Astrocyte (in vitro differentiated cells and primary cell): ENCODE measurements around the gene USH1C. TPM values are rescaled to one million over a fixed set of nuclear protein-coding genes. Genes with fewer than 3 reads are reported as not detected.

Experiments used
- DNase-seq: peaks from one replicate; pipeline ENCODE4 v3.0.0-alpha.2; 2010; ENCODE audit warnings: low read depth
- FAIRE-seq: peaks from 2 replicates; lab custom pipeline; 2011; peaks lifted over from hg19 to GRCh38; lab: Jason Lieb, UNC
- H2AFZ ChIP-seq: 2 replicates; pipeline ENCODE4 v1.6.0; 2012; ENCODE audit warnings: low read depth, low read length, inconsistent platforms
- H3K27ac ChIP-seq: 2 replicates; pipeline ENCODE4 v1.5.1; 2011; ENCODE audit warnings: low read depth, low read length, inconsistent platforms
- H3K27me3 ChIP-seq: 2 replicates; pipeline ENCODE4 v1.6.0; 2011; ENCODE audit warnings: low read length, inconsistent platforms; ENCODE audit not compliant: insufficient read depth
- H3K36me3 ChIP-seq: 2 replicates; pipeline ENCODE4 v1.5.1; 2011; ENCODE audit warnings: low read length, inconsistent platforms; ENCODE audit not compliant: insufficient read depth
- H3K4me1 ChIP-seq: 2 replicates; pipeline ENCODE4 v1.5.1; 2011; ENCODE audit warnings: low read length, inconsistent platforms; ENCODE audit not compliant: insufficient read depth
- H3K4me2 ChIP-seq: 2 replicates; pipeline ENCODE4 v1.6.0; 2012; ENCODE audit warnings: low read length, inconsistent platforms
- H3K4me3 ChIP-seq: 2 replicates; pipeline ENCODE4 v1.5.1; 2011; ENCODE audit warnings: low read depth, mild to moderate bottlenecking, low read length, inconsistent platforms; ENCODE audit not compliant: insufficient read depth
- H3K79me2 ChIP-seq: 2 replicates; pipeline ENCODE4 v1.6.0; 2012; ENCODE audit warnings: mild to moderate bottlenecking, low read length, inconsistent platforms; ENCODE audit not compliant: insufficient read depth
- H3K9ac ChIP-seq: 2 replicates; pipeline ENCODE4 v1.6.0; 2012; ENCODE audit warnings: mild to moderate bottlenecking, low read length, inconsistent platforms
- H3K9me3 ChIP-seq: 2 replicates; pipeline ENCODE4 v1.5.1; 2012; ENCODE audit warnings: low read depth, mild to moderate bottlenecking, low read length, inconsistent platforms; ENCODE audit not compliant: insufficient read depth
- H4K20me1 ChIP-seq: 2 replicates; pipeline ENCODE4 v1.6.0; 2012; ENCODE audit warnings: low read length, inconsistent platforms; ENCODE audit not compliant: insufficient read depth
- H3K27ac Mint-ChIP-seq: one replicate; pipeline ENCODE4 v1.8.0; 2021; ENCODE audit warnings: mild to moderate bottlenecking, mixed read lengths; ENCODE audit not compliant: unreplicated experiment
- H3K27me3 Mint-ChIP-seq: one replicate; pipeline ENCODE4 v1.8.0; 2021; ENCODE audit warnings: low read depth, mixed read lengths; ENCODE audit not compliant: unreplicated experiment
- H3K36me3 Mint-ChIP-seq: one replicate; pipeline ENCODE4 v1.8.0; 2021; ENCODE audit warnings: low read depth, mixed read lengths; ENCODE audit not compliant: unreplicated experiment
- H3K4me1 Mint-ChIP-seq: one replicate; pipeline ENCODE4 v1.8.0; 2021; ENCODE audit warnings: low read depth, mixed read lengths; ENCODE audit not compliant: unreplicated experiment
- H3K4me3 Mint-ChIP-seq: one replicate; pipeline ENCODE4 v1.8.0; 2021; ENCODE audit warnings: mild to moderate bottlenecking, moderate library complexity, mixed read lengths; ENCODE audit not compliant: unreplicated experiment
- H3K9me3 Mint-ChIP-seq: one replicate; pipeline ENCODE4 v1.8.0; 2021; ENCODE audit warnings: mild to moderate bottlenecking, mixed read lengths; ENCODE audit not compliant: unreplicated experiment
- CTCF ChIP-seq: IDR thresholded peaks from 2 replicates; pipeline ENCODE4 v1.5.1; 2011; ENCODE audit warnings: low read depth, mild to moderate bottlenecking, inconsistent platforms, low read length, moderate library complexity; ENCODE audit not compliant: insufficient read depth
- EZH2 ChIP-seq: IDR thresholded peaks from 2 replicates; pipeline ENCODE4 v1.6.1; 2012; ENCODE audit warnings: mild to moderate bottlenecking, low read length, inconsistent platforms; ENCODE audit not compliant: insufficient read depth
- total RNA-seq: library from RNA; stranded (reverse); gene quantifications from 2 replicates; pipeline ENCODE4 v1.2.1, GENCODE V29; 2021

USH1C gene
- total RNA-seq, 1 donor from 2014 or later = not detected

GRCh38 chr11:17479284-17480214, 64.7 kb downstream of the USH1C start:
- Histone ChIP-seq H4K20me1 (no peaks in the 10 kb centered on the region), H3K27ac (no peak overlapping the region), H3K9me3 (no peaks in the 10 kb centered on the region), H3K79me2 (no peaks in the 10 kb centered on the region), H3K4me3 (no peak overlapping the region), H3K9ac (no peak overlapping the region), H3K27me3 (peaks cover 40% of the 10 kb centered on the region), H2AFZ (no peak overlapping the region), H3K36me3 (no peaks in the 10 kb centered on the region), H3K4me2 (peak overlapping the region; percentile 52), H3K4me1 (no peaks in the 10 kb centered on the region)
- no peak overlapping the region for H3K4me3 Mint-ChIP-seq
- no peak overlapping the region for H3K27ac Mint-ChIP-seq
- H3K27me3 Mint-ChIP-seq = peaks cover 66% of the 10 kb centered on the region
- FAIRE-seq = no peak
- H3K4me1 Mint-ChIP-seq = no peaks in the 10 kb centered on the region
- H3K9me3 Mint-ChIP-seq = no peaks in the 10 kb centered on the region
- H3K36me3 Mint-ChIP-seq = peaks cover 5% of the 10 kb centered on the region
- peak; percentile 19 for DNase-seq
- TF ChIP-seq EZH2 = no peak
- no peak for TF ChIP-seq CTCF

DNA sequence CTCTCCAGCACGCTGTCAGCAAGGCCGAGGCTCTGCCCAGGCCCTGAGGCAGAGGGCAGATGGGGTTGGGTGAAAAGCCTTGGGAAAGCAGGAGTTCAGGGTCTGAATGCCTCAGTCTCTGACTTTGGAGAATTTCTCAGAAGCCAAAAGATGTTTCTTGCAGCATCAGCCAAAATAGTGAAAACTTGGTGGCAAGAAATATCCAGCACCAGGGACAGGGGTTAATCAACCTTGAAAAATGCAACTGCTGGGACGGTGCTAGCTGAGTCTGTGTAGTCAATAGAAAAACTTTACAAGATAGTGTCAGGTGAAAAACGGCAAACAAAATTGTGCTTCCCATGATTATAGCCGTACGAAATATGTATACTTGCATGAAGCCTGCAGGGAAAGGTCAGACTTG, 66.1 kb downstream of the USH1C start:
- Histone ChIP-seq H3K27ac (no peak overlapping the region), H3K27me3 (peaks cover 48% of the 10 kb centered on the region), H3K4me1 (no peaks in the 10 kb centered on the region), H3K9me3 (no peaks in the 10 kb centered on the region), H3K9ac (no peak overlapping the region), H3K4me2 (no peak overlapping the region), H4K20me1 (no peaks in the 10 kb centered on the region), H3K4me3 (no peak overlapping the region), H3K36me3 (no peaks in the 10 kb centered on the region), H3K79me2 (no peaks in the 10 kb centered on the region), H2AFZ (no peak overlapping the region)
- Mint-ChIP-seq H3K36me3 (peaks cover 5% of the 10 kb centered on the region), H3K4me1 (no peaks in the 10 kb centered on the region), H3K4me3 (no peak overlapping the region), H3K27me3 (peaks cover 77% of the 10 kb centered on the region), H3K9me3 (no peaks in the 10 kb centered on the region), H3K27ac (no peak overlapping the region)
- TF ChIP-seq CTCF = no peak
- DNase-seq = no peak
- no peak for FAIRE-seq

DNA sequence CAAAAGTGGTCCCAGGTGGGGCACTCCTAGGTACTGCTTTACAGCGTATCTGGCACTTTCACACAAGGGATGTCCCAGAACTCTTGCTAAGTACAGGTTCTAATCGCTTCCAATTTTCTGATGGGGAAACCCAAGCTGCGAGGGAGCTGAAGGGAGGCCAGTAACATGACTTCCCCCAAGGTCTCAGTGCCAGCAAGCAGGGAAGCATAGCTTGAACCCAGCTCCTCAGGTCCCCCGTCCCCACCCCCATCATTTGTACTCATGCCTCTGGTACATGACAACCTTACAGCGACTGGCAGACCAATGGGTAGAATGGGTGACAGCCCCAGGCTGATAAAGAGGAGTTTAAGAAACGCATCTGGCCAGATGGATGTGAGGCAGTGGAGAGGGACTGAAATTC, 66.9 kb downstream of the USH1C start:
- Histone ChIP-seq H3K4me2 (no peak overlapping the region), H3K36me3 (no peaks in the 10 kb centered on the region), H3K9me3 (no peaks in the 10 kb centered on the region), H3K4me1 (no peaks in the 10 kb centered on the region), H3K4me3 (no peak overlapping the region), H3K27ac (no peak overlapping the region), H3K79me2 (no peaks in the 10 kb centered on the region), H3K9ac (no peak overlapping the region), H4K20me1 (no peaks in the 10 kb centered on the region), H2AFZ (no peak overlapping the region), H3K27me3 (peaks cover 49% of the 10 kb centered on the region)
- peak overlapping the region; percentile 75 for H3K4me3 Mint-ChIP-seq
- DNase-seq (no peak), FAIRE-seq (no peak)
- H3K27me3 Mint-ChIP-seq = peaks cover 84% of the 10 kb centered on the region
- H3K4me1 Mint-ChIP-seq = no peaks in the 10 kb centered on the region
- H3K9me3 Mint-ChIP-seq = no peaks in the 10 kb centered on the region
- H3K36me3 Mint-ChIP-seq = peaks cover 5% of the 10 kb centered on the region
- TF ChIP-seq CTCF (no peak), EZH2 (no peak)
- H3K27ac Mint-ChIP-seq = no peak overlapping the region
